HG03457 (cell line): Measurements from ENCODE around the gene ZNF697.
"Not testable (repeated sequence)": the region's sequence is repeated elsewhere in the genome, so short reads cannot be mapped to it uniquely, and the experiment has no call there.

Experiments used
- ATAC-seq: cut with Tn5 transposase; IDR thresholded peaks from one replicate; pipeline ENCODE4 v1.9.1; 2021; ENCODE audit warnings: moderate number of reproducible peaks; ENCODE audit not compliant: unreplicated experiment

ZNF697 gene

GRCh38 chr1:119647734-119648619 is at the start of gene ZNF697:
ZNF697 (minus strand) TSS chr1:119648266; CDS start chr1:119626100, 22,166 bp downstream.
- peak; percentile 56 for ATAC-seq

GRCh38 chr1:119697598-119697997 is 49.5 kb upstream of the ZNF697 start:
- no peak for ATAC-seq

- ATAC-seq: not testable (repeated sequence)
These were observed 48.8 kb upstream of the ZNF697 start for GRCh38 chr1:119696863-119697262.

DNA sequence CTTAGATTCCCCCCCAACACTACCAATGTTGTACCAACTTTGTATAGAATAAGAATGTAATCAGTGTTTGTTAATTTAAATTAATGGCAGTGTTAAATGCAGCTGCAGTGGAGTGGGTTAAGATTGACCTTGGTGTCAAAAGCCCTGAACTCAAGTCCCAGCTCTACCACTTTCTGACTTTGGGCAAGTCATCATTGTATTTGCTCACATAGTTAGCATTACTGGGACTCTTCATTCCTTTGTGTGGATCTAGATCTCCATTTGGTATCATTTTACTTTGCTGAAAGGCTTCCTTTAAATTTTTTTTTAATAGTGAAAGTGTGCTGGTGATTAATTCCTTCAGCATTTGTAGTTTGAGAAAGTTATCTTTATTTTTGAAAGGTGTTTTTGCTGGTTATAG is 41.4 kb upstream of the ZNF697 start:
- ATAC-seq: no peak

GRCh38 chr1:119688810-119689209 is 40.7 kb upstream of the ZNF697 start:
- no peak for ATAC-seq

DNA sequence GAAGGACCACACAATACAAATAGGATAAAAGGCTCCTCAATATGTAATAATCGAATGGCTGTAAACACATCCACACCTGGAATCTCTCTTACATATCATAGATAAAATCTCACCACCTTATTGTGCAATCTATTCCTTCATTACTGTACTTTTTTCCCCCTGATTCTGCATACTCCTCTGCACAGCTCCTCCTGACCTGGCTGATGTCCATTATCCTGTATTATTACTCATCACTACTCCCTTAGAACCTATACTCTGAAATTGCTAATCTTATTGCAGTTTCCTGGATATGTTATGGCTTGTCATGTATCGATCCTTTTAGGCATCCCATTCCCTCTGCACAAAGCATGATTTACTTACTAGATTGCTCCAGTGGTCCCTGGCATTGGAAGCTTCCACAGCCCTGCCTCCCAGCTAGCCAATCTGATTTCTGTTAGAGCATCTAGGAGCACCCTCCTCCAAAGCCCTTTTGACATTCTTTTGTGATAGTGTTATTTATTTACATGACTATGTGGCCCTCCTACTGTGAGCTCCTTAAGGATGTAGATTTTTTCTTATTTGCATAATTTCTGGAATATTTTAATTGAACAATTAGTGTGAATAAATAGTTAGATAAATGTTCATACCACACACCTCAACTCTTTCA is 39.5 kb upstream of the ZNF697 start:
- ATAC-seq: no peak

- ATAC-seq: no peak
These were observed 38.6 kb upstream of the ZNF697 start for GRCh38 chr1:119686661-119687060.

- ATAC-seq: no peak
These were observed 35.8 kb upstream of the ZNF697 start for GRCh38 chr1:119683893-119684292.

- no peak for ATAC-seq
These were observed 34.1 kb upstream of the ZNF697 start for GRCh38 chr1:119682141-119682540.

- no peak for ATAC-seq
These were observed 33.5 kb upstream of the ZNF697 start for GRCh38 chr1:119681560-119681959.

- no peak for ATAC-seq
These were observed 32.7 kb upstream of the ZNF697 start for GRCh38 chr1:119680723-119681122.

- no peak for ATAC-seq
These were observed 32.1 kb upstream of the ZNF697 start for GRCh38 chr1:119680193-119680592.

DNA sequence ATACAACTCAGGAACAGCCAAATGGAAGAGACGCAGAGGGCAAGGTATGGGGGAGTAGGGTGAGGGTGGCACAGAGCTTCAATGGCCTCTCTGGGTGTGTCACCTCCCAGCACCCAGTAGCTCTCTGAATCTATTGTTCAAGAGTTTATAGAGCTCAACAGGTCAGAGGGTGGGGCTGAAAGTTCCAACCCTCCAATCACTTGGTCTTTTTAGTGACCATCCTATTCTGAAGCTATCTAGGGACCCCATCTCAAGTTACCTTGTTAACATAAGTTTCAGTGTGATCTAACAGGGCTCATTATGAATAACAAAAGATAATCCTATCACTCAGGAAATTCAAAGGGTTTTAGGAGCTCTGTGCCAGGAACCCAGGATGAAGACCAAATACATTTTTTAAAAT is 31.2 kb upstream of the ZNF697 start:
- no peak for ATAC-seq

GRCh38 chr1:119676571-119677206 is 28.6 kb upstream of the ZNF697 start:
- ATAC-seq: no peak

DNA sequence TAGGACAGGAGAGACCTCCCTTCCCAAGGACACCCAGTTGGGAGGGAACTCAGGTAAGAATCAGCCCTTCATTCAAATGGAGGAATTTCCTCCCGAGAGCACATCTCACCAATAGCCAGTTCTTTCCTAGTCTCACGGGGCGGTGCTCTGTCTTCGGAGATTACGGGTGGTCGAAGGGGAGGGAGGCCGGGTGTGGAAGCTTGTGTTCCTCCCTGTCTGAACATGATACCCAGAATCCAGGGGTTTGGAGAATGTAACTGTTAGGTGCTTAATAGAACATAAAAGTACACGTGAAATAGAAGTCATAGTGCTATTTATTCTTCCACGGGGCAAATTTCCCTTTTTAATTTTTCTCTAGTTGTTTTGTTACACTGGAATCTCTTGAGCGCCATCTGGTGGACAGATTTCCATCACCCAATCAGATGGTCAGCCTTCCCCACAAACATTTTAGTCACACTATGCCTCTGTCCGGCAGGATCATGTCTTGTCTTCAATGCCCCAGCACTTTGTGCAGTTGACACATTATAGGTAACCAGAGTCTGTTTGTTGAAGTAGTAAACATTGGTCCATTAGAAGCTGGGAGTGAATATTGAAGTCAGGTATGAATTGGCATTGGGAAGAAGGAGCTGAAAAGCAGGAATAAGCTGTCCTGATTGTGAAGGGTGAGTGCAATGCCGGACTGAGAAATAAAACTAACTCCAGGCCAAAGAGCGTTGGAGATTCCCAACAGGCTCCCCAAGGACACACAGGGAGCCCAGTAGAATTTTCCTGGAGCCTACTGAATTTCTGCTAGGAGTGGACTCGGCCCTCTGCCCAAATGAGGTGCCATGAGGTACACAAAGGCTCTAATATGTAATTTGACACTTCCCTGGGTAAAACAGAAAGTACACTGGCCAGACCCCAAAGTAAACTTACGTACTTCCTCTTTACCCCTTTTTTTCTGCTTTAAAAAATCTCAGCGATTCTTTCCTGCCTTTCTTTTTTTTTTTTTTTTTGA is 27.6 kb upstream of the ZNF697 start:
- no peak for ATAC-seq

DNA sequence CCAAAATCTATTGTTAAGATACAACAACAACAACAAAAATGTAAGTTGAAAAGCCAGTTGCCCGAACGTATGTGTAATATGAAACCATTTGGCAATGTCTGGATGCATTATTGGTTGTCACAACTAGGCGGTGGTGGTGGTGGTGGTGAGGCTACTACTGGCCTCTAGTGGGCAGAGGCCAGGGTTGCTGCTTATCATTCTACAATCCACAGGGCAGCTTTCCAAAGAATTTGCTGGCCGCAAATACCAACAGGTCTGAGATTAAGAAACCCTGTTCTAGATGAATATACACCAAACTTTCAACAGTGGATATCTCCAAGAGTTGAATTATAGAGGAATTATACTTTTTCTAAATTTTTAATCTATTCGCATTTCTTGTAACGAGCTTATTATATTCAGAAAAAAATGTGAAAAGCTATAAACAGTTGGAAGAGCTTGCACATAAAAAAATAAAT is 26.8 kb upstream of the ZNF697 start:
- ATAC-seq: peak; percentile 65

DNA sequence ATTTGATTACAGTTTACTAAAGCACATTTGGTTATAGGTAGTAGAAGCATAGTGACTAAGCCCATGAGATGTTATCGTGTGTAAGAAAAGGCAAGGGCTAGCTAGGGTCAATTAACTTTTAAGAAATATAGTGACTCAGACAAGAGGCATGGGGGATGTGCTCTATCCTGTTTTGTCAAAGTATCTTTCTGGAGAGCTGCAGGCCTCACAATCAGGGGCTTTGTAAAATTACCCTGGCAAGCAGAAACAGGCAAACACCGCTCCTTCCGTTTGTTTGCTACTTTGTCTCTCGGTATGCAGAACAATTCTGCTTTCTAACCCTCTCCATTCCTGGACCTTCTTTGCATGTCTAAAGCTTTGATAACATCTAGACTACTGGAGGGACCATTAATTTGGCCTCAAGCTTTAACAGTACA is 26.1 kb upstream of the ZNF697 start:
- no peak for ATAC-seq

GRCh38 chr1:119673171-119673940 is 25.3 kb upstream of the ZNF697 start:
- no peak for ATAC-seq

GRCh38 chr1:119670898-119671297 is 22.8 kb upstream of the ZNF697 start:
- ATAC-seq: no peak

- ATAC-seq: no peak
These were observed 19.1 kb upstream of the ZNF697 start for GRCh38 chr1:119667173-119667572.
